ENCODE data around the gene ENTPD5. TPM values are rescaled to one million over a fixed set of nuclear protein-coding genes. Genes with fewer than 3 reads are reported as not detected.
"Not testable (repeated sequence)": the region's sequence is repeated elsewhere in the genome, so short reads cannot be mapped to it uniquely, and the experiment has no call there.

ENTPD5 gene
- total and polyA plus RNA-seq, 8 donors: 4.3 to 58.3 (median 10.8) TPM

- TF ChIP-seq CTCF (IDR thresholded peaks at IDR 0.05) (no peak), POLR2AphosphoS5 (IDR thresholded peaks at IDR 0.05) (no peak), POLR2A (IDR thresholded peaks at IDR 0.05) (no peak), EP300 (IDR thresholded peaks at IDR 0.05) (no peak)
- H3K36me3 ChIP-seq: peaks cover 8 to 29% (median 22%) of the 10 kb centered on the region in 4 donors
- no peaks in the 10 kb centered on the region for H3K9me3 ChIP-seq
- peaks cover 0 to under 1% (median 0%) of the 10 kb centered on the region in 4 donors for H3K4me1 ChIP-seq
- H3K4me3 ChIP-seq: no peak overlapping the region
- no peaks in the 10 kb centered on the region for H3K27me3 ChIP-seq
- peak in 1 of 2 donors; percentile 40 for DNase-seq
- H3K27ac ChIP-seq: no peak overlapping the region
- whole genome bisulfite sequencing, 5 donors: 44 to 64% (median 53%) methylated on average over 4 of the region's 4 CpGs
- intact Hi-C loops (cut with DNase I; ENCODE audit: low total_unique reads): no loop called here
Observed at GRCh38 chr14:73991092-73991491, 28.0 kb downstream of the ENTPD5 start.

GRCh38 chr14:73988656-73989055, 30.4 kb downstream of the ENTPD5 start:
- DNase-seq; H3K9me3 ChIP-seq; H3K27me3 ChIP-seq; H3K4me3 ChIP-seq; H3K27ac ChIP-seq; intact Hi-C loops (cut with DNase I; ENCODE audit: low total_unique reads); H3K4me1 ChIP-seq: not testable (repeated sequence)
- peaks cover 8 to 47% (median 40%) of the 10 kb centered on the region in 4 donors for H3K36me3 ChIP-seq
- WGBS, 5 donors: 41 to 80% (median 60%) methylated on average over 5 to 7 of the region's 7 CpGs

GRCh38 chr14:73988065-73988464, 31.0 kb downstream of the ENTPD5 start:
- H3K27ac ChIP-seq: no peak overlapping the region
- no peak overlapping the region for H3K4me3 ChIP-seq
- intact Hi-C loops (cut with DNase I; ENCODE audit: low total_unique reads): no loop called here
- no peaks in the 10 kb centered on the region for H3K4me1 ChIP-seq
- WGBS, 5 donors: 49 to 74% (median 65%) methylated on average over 3 of the region's 3 CpGs
- no peak for DNase-seq
- no peak for TF ChIP-seq POLR2A (IDR thresholded peaks at IDR 0.05)
- TF ChIP-seq EP300 (IDR thresholded peaks at IDR 0.05): no peak
- TF ChIP-seq POLR2AphosphoS5 (IDR thresholded peaks at IDR 0.05): no peak
- no peak for TF ChIP-seq CTCF (IDR thresholded peaks at IDR 0.05)
- peaks cover 8 to 50% (median 43%) of the 10 kb centered on the region in 4 donors for H3K36me3 ChIP-seq
- no peaks in the 10 kb centered on the region for H3K9me3 ChIP-seq
- H3K27me3 ChIP-seq: no peaks in the 10 kb centered on the region

- Histone ChIP-seq H3K36me3 (peaks cover 0 to 85% (median 44%) of the 10 kb centered on the region in 4 donors), H3K9me3 (no peaks in the 10 kb centered on the region), H3K27me3 (no peaks in the 10 kb centered on the region), H3K4me1 (no peaks in the 10 kb centered on the region), H3K4me3 (no peak overlapping the region), H3K27ac (no peak overlapping the region)
- no peak for TF ChIP-seq EP300 (IDR thresholded peaks at IDR 0.05)
- TF ChIP-seq POLR2AphosphoS5 (IDR thresholded peaks at IDR 0.05): no peak
- no peak for TF ChIP-seq POLR2A (IDR thresholded peaks at IDR 0.05)
- no peak for TF ChIP-seq CTCF (IDR thresholded peaks at IDR 0.05)
- WGBS, 5 donors: 25 to 59% (median 36%) methylated on average over 4 of the region's 4 CpGs
- intact Hi-C loops (cut with DNase I; ENCODE audit: low total_unique reads): no loop called here
- DNase-seq: no peak
Observed at GRCh38 chr14:73977896-73978295, 41.2 kb downstream of the ENTPD5 start.

GRCh38 chr14:73976125-73976524, 43.0 kb downstream of the ENTPD5 start:
- Histone ChIP-seq H3K36me3 (peaks cover 0 to 83% (median 42%) of the 10 kb centered on the region in 4 donors), H3K27me3 (no peaks in the 10 kb centered on the region), H3K4me3 (no peak overlapping the region), H3K27ac (no peak overlapping the region), H3K4me1 (no peaks in the 10 kb centered on the region), H3K9me3 (no peaks in the 10 kb centered on the region)
- TF ChIP-seq EP300 (IDR thresholded peaks at IDR 0.05) (no peak), CTCF (IDR thresholded peaks at IDR 0.05) (no peak), POLR2A (IDR thresholded peaks at IDR 0.05) (no peak), POLR2AphosphoS5 (IDR thresholded peaks at IDR 0.05) (no peak)
- no peak for DNase-seq
- 69 to 90% (median 82%) methylated on average over 6 of the region's 6 CpGs for WGBS, 5 donors
- intact Hi-C loops (cut with DNase I; ENCODE audit: low total_unique reads): no loop called here

Data from stomach (tissue), 9 donors.